Brain microvascular endothelial cell (primary cell): ENCODE results near the gene RIMBP2.

Experiments used
- DNase-seq: peaks from one replicate; pipeline ENCODE4 v3.0.0-alpha.2; 2020
- H3K27ac ChIP-seq: fragments of 250-450 bp; sonication (Bioruptor Pico); 2 replicates; pipeline ENCODE4 v1.5.1; 2020; ENCODE audit warnings: mild to moderate bottlenecking, moderate library complexity
- H3K27me3 ChIP-seq: fragments of 250-450 bp; sonication (Bioruptor Pico); replicated peaks from 2 replicates; pipeline ENCODE4 v1.5.1; 2020; ENCODE audit warnings: mild to moderate bottlenecking
- H3K36me3 ChIP-seq: fragments of 250-450 bp; sonication (Bioruptor Pico); replicated peaks from 2 replicates; pipeline ENCODE4 v1.5.1; 2020; ENCODE audit warnings: mild to moderate bottlenecking
- H3K4me3 ChIP-seq: 2 replicates; pipeline ENCODE4 v1.5.1; 2011; ENCODE audit warnings: low read depth, mild to moderate bottlenecking, control low read depth, low read length, moderate library complexity
- in situ Hi-C: cut with HindIII; loops from 2 replicates; pipeline ENCODE4 v1.10.0; 2017; ENCODE audit warnings: low sequenced_read_pairs, low pct_ligation_motif_present
- TF ChIP-seq, protein P1 (sequence below): IDR thresholded peaks from 2 replicates; pipeline ENCODE4 v1.5.1; 2011; ENCODE audit warnings: low read depth, mild to moderate bottlenecking, moderate library complexity, low read length, control low read depth, inconsistent platforms; ENCODE audit errors: missing control alignments

The RIMBP2 gene

DNA sequence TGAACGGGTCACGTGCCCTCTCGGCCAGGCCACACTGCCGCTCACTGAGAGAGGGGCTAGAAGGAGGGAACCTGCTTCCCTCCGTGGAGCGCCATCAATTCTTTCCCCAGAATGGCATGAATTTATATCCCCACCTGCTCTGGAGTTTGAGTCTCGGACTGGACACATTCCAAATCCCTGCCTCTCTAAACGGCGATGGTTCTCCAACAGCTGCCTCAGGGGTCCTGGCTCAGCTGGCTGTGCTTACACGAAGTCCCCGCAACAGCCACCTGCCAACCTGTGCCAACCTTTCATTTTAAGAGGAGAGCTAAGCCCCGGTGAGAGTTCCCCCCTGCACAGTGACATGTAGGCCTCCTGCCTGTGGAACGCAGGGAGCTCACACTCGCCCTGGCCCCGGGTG lies 73.2 kb downstream of the RIMBP2 start:
- DNase-seq, result no peak
- no peaks in the 10 kb centered on the region for H3K36me3 ChIP-seq
- in situ Hi-C loops, result no loop called here
- TF ChIP-seq, protein P1, sequence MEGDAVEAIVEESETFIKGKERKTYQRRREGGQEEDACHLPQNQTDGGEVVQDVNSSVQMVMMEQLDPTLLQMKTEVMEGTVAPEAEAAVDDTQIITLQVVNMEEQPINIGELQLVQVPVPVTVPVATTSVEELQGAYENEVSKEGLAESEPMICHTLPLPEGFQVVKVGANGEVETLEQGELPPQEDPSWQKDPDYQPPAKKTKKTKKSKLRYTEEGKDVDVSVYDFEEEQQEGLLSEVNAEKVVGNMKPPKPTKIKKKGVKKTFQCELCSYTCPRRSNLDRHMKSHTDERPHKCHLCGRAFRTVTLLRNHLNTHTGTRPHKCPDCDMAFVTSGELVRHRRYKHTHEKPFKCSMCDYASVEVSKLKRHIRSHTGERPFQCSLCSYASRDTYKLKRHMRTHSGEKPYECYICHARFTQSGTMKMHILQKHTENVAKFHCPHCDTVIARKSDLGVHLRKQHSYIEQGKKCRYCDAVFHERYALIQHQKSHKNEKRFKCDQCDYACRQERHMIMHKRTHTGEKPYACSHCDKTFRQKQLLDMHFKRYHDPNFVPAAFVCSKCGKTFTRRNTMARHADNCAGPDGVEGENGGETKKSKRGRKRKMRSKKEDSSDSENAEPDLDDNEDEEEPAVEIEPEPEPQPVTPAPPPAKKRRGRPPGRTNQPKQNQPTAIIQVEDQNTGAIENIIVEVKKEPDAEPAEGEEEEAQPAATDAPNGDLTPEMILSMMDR, result no peak
- no peak overlapping the region for H3K27ac ChIP-seq
- no peaks in the 10 kb centered on the region for H3K27me3 ChIP-seq
- no peak overlapping the region for H3K4me3 ChIP-seq

DNA sequence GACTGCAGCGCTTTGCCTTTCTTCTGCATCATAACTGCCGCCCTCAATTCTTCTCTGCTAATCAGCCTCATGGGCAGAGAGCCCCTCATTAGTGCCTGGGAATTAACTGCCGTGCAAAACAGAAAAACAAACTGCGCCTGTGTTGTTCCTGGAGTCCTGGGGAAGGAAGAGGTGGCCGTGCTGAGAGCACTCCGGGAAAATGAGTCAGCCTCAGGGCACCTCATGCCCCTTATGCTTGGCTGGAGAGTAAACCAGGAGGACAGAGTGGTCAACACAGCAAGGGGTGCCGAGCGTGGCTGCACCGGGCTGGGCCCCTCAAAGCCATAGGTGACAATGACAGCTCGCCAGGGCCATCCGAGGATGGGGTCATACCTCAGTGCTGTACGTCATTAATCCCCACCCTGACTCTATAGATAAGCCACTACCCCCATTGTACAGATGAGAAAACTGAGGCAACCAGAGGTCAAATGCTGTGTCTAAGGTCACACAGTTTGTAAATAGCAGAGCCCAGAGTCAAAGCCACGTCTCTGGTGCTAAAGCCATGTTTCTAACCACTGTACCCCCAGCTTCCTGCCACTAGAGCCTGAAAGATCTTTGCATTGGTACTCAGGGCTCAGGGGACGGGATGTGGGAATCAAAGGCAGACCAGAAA lies 74.4 kb downstream of the RIMBP2 start:
- H3K4me3 ChIP-seq, result no peak overlapping the region
- TF ChIP-seq, protein P1, result no peak
- H3K27me3 ChIP-seq, result no peaks in the 10 kb centered on the region
- H3K27ac ChIP-seq, result no peak overlapping the region
- in situ Hi-C loops, result no loop called here
- no peak for DNase-seq
- H3K36me3 ChIP-seq, result no peaks in the 10 kb centered on the region

DNA sequence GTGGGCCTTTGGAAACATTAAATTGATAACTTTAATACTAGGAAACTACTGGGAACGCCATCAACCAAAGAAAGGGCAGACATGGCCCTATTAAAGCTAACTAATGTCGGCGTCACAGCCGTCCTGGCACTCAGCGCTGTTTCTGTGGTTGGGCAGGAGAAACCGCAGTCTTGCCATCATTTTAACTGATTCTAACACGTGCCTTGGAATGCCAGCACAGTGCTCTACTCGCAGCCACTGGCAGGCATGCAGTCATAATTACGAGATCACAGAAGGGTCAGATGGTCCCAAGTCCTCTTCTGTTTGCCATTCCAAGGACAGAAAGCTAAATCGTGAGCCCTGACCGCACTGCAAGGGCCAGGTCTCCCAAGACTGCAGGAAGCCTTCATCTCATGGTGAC lies 75.2 kb downstream of the RIMBP2 start:
- TF ChIP-seq, protein P1, result no peak
- DNase-seq, result no peak
- in situ Hi-C loops, result no loop called here

DNA sequence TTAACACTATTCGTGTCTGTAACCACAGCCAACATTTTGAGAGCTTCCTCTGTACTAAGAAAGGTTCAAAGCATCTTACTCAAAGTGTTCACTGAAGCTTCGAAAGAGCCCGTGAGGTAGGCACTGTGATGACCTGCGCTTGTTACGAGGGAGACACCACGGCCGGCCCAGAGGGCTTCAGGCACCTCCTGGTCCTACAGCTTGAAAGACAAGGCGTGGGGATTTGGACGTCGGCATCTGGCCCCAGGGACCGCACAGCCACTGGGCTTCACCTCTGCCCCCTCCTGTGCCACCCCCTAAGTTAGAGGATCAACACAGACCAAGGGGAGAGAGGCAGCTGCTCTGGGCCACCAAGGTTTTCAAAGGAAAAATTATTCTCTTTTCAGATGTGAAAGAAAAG lies 75.6 kb downstream of the RIMBP2 start:
- no peak overlapping the region for H3K4me3 ChIP-seq
- TF ChIP-seq, protein P1, result no peak
- no peak overlapping the region for H3K27ac ChIP-seq
- in situ Hi-C loops, result no loop called here
- H3K27me3 ChIP-seq, result no peaks in the 10 kb centered on the region
- no peaks in the 10 kb centered on the region for H3K36me3 ChIP-seq
- DNase-seq, result no peak

More for the DNA sequence above, 75.2 kb downstream of the RIMBP2 start:
- Histone ChIP-seq H3K36me3 (no peaks in the 10 kb centered on the region), H3K4me3 (no peak overlapping the region), H3K27me3 (no peaks in the 10 kb centered on the region), H3K27ac (no peak overlapping the region)

DNA sequence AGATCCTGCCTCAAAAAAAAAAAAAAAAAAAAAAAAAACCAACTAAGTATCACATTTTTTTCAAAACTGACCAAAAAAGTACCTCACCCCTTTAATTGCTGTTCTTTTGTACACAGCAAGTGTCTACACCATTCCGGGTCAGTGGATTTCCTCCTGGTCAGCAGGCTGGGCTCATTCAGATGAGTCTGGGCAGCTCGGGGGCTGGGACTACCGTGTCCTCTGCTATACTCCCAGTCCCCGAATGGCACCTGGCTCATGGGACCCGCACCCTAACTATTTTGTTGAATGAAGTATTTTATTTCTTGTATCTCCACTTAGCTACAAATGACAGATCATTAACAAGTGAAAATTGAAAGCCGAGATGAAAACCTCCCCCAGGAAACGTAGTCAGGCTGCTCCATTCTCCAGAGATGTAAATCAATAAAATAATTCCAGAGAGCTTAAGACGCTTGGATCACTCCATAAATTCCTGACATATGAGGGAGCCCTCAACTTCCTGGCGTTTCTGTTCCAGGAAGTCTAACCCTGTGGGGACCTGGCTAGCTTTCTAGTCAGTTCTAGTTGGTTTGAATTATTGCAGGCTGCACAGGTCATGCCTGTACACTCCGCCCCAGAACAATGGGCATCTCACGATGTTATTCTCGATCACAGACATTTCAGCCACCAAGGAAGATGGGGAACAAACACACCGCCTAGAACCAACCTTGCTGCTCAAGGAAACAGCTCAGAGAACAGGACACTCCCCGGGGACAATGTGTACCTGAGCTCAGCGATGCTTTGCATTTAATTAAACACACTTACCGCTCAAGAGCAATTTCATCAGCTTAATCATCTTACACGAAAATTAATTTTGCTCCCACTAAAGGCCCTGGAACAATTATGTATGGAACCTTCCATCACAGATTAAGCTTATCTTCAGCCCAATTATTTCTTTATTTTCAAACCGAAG lies 76.3 kb downstream of the RIMBP2 start:
- H3K36me3 ChIP-seq, result no peaks in the 10 kb centered on the region

More for the DNA sequence above, 76.3 kb downstream of the RIMBP2 start:
- no peaks in the 10 kb centered on the region for H3K27me3 ChIP-seq
- no peak for DNase-seq
- in situ Hi-C loops, result no loop called here
- no peak overlapping the region for H3K27ac ChIP-seq
- TF ChIP-seq, protein P1, result no peak
- H3K4me3 ChIP-seq, result no peak overlapping the region
